Measurements from ENCODE around the gene KCNJ14.
A peak's percentile ranks its signal among the peaks of the same experiment; 100 is the strongest.

The KCNJ14 gene

DNA sequence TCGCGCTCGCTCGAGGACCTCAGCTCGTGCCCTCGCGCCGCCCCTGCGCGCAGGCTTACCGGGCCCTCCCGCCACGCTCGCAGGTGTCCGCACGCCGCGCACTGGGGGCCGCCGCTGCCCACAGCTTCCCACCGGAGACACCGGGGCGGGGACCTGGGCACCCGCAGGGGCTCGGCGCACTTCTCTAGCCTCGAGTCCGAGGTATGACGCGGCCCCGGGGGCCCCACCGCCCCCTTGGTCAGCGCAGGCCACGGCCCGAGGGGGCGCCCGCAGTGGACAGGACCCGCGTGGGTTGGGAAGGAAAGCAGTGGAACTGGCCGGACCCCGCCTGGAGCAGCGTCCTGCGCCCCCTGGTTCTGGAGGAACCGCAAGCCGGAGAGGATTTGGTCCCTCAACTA is 11.6 kb upstream of the KCNJ14 start:
- no CpG with 5 or more reads among the region's 45 CpGs for WGBS, 2 donors (ENCODE audit: extremely low coverage in 2 of 2, insufficient read length in 2 of 2, insufficient replicate concordance in 1 of 2)
- no peak overlapping the region for H3K4me3 ChIP-seq (ENCODE audit: low read length in 2 of 2)
- H3K27ac ChIP-seq (replicated peaks; ENCODE audit: low read length) = no peak overlapping the region

GRCh38 chr19:48444129-48444935 is 11.0 kb upstream of the KCNJ14 start:
- DNase-seq (ENCODE audit: low spot score) = no peak
- H3K4me1 ChIP-seq (ENCODE audit: control insufficient read depth in 2 of 2, insufficient read depth in 1 of 2, low read depth in 1 of 2, low read length in 2 of 2) = peaks cover 9 to 10% of the 10 kb centered on the region in 2 donors
- H3K27me3 ChIP-seq (ENCODE audit: control insufficient read depth in 3 of 3, insufficient read depth in 3 of 3, low read depth in 1 of 3, low read length in 3 of 3) = no peaks in the 10 kb centered on the region
- H4K91ac ChIP-seq (ENCODE audit: low read depth, low read length, poor library complexity) = no peak overlapping the region
- H2BK120ac ChIP-seq (ENCODE audit: low read depth, low read length) = peak overlapping the region; percentile 54
- H2BK15ac ChIP-seq (ENCODE audit: low read length) = peak overlapping the region; percentile 75
- H3K27ac ChIP-seq (replicated peaks; ENCODE audit: low read length) = no peak overlapping the region
- peaks cover 13% of the 10 kb centered on the region for H3K79me1 ChIP-seq (ENCODE audit: low read depth, low read length)
- peaks cover 12 to 27% of the 10 kb centered on the region in 2 donors for H3K36me3 ChIP-seq (replicated peaks in 1 of 2; ENCODE audit: control insufficient read depth in 2 of 2, insufficient read depth in 2 of 2, low read length in 2 of 2)
- H3K4me2 ChIP-seq (ENCODE audit: insufficient read depth, low read length, poor library complexity, severe bottlenecking) = no peak overlapping the region
- peaks cover 0 to 3% of the 10 kb centered on the region in 2 donors for H3K9me3 ChIP-seq (replicated peaks in 1 of 2; ENCODE audit: control insufficient read depth in 2 of 2, insufficient read depth in 1 of 2, low read depth in 1 of 2, low read length in 2 of 2)
- H3K23ac ChIP-seq (ENCODE audit: low read depth, low read length, poor library complexity) = peak overlapping the region; percentile 70
- H4K8ac ChIP-seq (ENCODE audit: low read depth, low read length) = no peak overlapping the region
- no peak overlapping the region for H3K4ac ChIP-seq (ENCODE audit: low read length)
- H2BK12ac ChIP-seq (ENCODE audit: low read length) = peak overlapping the region; percentile 16
- peak overlapping the region; percentile 38 for H2AK5ac ChIP-seq (ENCODE audit: low read depth, low read length)
- H2BK5ac ChIP-seq (ENCODE audit: low read length) = peak overlapping the region; percentile 8
- no peak overlapping the region for H3K14ac ChIP-seq (ENCODE audit: low read length)
- H3K4me3 ChIP-seq (ENCODE audit: low read length in 2 of 2) = peak overlapping the region in 1 of 2 donors; percentile 95
- no CpG with 5 or more reads among the region's 38 CpGs for WGBS, 2 donors (ENCODE audit: extremely low coverage in 2 of 2, insufficient read length in 2 of 2, insufficient replicate concordance in 1 of 2)
- peak overlapping the region; percentile 79 for H2AFZ ChIP-seq (ENCODE audit: low read length)
- H3K18ac ChIP-seq (ENCODE audit: low read length) = peak overlapping the region; percentile 44
- H3K9ac ChIP-seq (ENCODE audit: low read depth, low read length, poor library complexity) = no peak overlapping the region

More for the DNA sequence above, 11.6 kb upstream of the KCNJ14 start:
- no peak overlapping the region for H3K14ac ChIP-seq (ENCODE audit: low read length)
- H4K8ac ChIP-seq (ENCODE audit: low read depth, low read length) = no peak overlapping the region
- no peaks in the 10 kb centered on the region for H3K27me3 ChIP-seq (ENCODE audit: control insufficient read depth in 3 of 3, insufficient read depth in 3 of 3, low read depth in 1 of 3, low read length in 3 of 3)
- H3K9ac ChIP-seq (ENCODE audit: low read depth, low read length, poor library complexity) = no peak overlapping the region
- H3K9me3 ChIP-seq (replicated peaks in 1 of 2; ENCODE audit: control insufficient read depth in 2 of 2, insufficient read depth in 1 of 2, low read depth in 1 of 2, low read length in 2 of 2) = peaks cover 0 to 3% of the 10 kb centered on the region in 2 donors
- no peak overlapping the region for H4K91ac ChIP-seq (ENCODE audit: low read depth, low read length, poor library complexity)
- H3K36me3 ChIP-seq (replicated peaks in 1 of 2; ENCODE audit: control insufficient read depth in 2 of 2, insufficient read depth in 2 of 2, low read length in 2 of 2) = peaks cover 11 to 21% of the 10 kb centered on the region in 2 donors
- H2BK120ac ChIP-seq (ENCODE audit: low read depth, low read length) = peak overlapping the region; percentile 54
- H3K4me1 ChIP-seq (ENCODE audit: control insufficient read depth in 2 of 2, insufficient read depth in 1 of 2, low read depth in 1 of 2, low read length in 2 of 2) = peaks cover 9 to 10% of the 10 kb centered on the region in 2 donors
- H2BK12ac ChIP-seq (ENCODE audit: low read length) = no peak overlapping the region
- H2AFZ ChIP-seq (ENCODE audit: low read length) = no peak overlapping the region
- peak overlapping the region; percentile 8 for H2BK5ac ChIP-seq (ENCODE audit: low read length)
- H3K4ac ChIP-seq (ENCODE audit: low read length) = no peak overlapping the region
- H3K18ac ChIP-seq (ENCODE audit: low read length) = no peak overlapping the region
- H2AK5ac ChIP-seq (ENCODE audit: low read depth, low read length) = peak overlapping the region; percentile 38
- H3K4me2 ChIP-seq (ENCODE audit: insufficient read depth, low read length, poor library complexity, severe bottlenecking) = no peak overlapping the region
- peaks cover 13% of the 10 kb centered on the region for H3K79me1 ChIP-seq (ENCODE audit: low read depth, low read length)
- H3K23ac ChIP-seq (ENCODE audit: low read depth, low read length, poor library complexity) = peak overlapping the region; percentile 55
- peak overlapping the region; percentile 75 for H2BK15ac ChIP-seq (ENCODE audit: low read length)
- DNase-seq (ENCODE audit: low spot score) = no peak

DNA sequence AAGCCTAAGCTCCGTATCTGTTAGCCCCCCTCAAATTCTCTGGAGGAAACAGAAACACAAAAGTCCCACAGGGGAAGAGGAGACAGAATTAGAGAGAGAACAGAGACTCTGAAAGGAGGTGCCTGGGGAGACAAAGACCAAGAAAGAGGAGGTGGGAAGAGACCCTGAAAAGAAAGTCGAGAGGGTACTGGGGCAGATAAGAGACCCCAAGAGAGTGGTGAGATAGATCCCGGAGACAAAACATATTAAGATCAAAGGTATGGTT is 10.5 kb upstream of the KCNJ14 start:
- H3K9me3 ChIP-seq (replicated peaks in 1 of 2; ENCODE audit: control insufficient read depth in 2 of 2, insufficient read depth in 1 of 2, low read depth in 1 of 2, low read length in 2 of 2) = peaks cover 0 to 3% of the 10 kb centered on the region in 2 donors
- H3K14ac ChIP-seq (ENCODE audit: low read length) = no peak overlapping the region
- H2AK5ac ChIP-seq (ENCODE audit: low read depth, low read length) = no peak overlapping the region
- no peak for DNase-seq (ENCODE audit: low spot score)
- no peak overlapping the region for H2BK120ac ChIP-seq (ENCODE audit: low read depth, low read length)
- H2BK15ac ChIP-seq (ENCODE audit: low read length) = no peak overlapping the region
- H3K4ac ChIP-seq (ENCODE audit: low read length) = no peak overlapping the region
- H3K18ac ChIP-seq (ENCODE audit: low read length) = no peak overlapping the region
- no peak overlapping the region for H3K4me2 ChIP-seq (ENCODE audit: insufficient read depth, low read length, poor library complexity, severe bottlenecking)
- no peak overlapping the region for H2BK5ac ChIP-seq (ENCODE audit: low read length)
- no peak overlapping the region for H4K91ac ChIP-seq (ENCODE audit: low read depth, low read length, poor library complexity)
- H3K4me1 ChIP-seq (ENCODE audit: control insufficient read depth in 2 of 2, insufficient read depth in 1 of 2, low read depth in 1 of 2, low read length in 2 of 2) = peaks cover 9 to 10% of the 10 kb centered on the region in 2 donors
- no peak overlapping the region for H4K8ac ChIP-seq (ENCODE audit: low read depth, low read length)
- H3K9ac ChIP-seq (ENCODE audit: low read depth, low read length, poor library complexity) = no peak overlapping the region
- H2AFZ ChIP-seq (ENCODE audit: low read length) = peak overlapping the region; percentile 79
- H3K4me3 ChIP-seq (ENCODE audit: low read length in 2 of 2) = peak overlapping the region in 1 of 2 donors; percentile 95
- H3K79me1 ChIP-seq (ENCODE audit: low read depth, low read length) = peaks cover 13% of the 10 kb centered on the region
- H3K23ac ChIP-seq (ENCODE audit: low read depth, low read length, poor library complexity) = no peak overlapping the region
- no peak overlapping the region for H2BK12ac ChIP-seq (ENCODE audit: low read length)
- no peak overlapping the region for H3K27ac ChIP-seq (replicated peaks; ENCODE audit: low read length)
- H3K27me3 ChIP-seq (ENCODE audit: control insufficient read depth in 3 of 3, insufficient read depth in 3 of 3, low read depth in 1 of 3, low read length in 3 of 3) = no peaks in the 10 kb centered on the region
- no CpG with 5 or more reads among the region's 3 CpGs for WGBS, 2 donors (ENCODE audit: extremely low coverage in 2 of 2, insufficient read length in 2 of 2, insufficient replicate concordance in 1 of 2)
- H3K36me3 ChIP-seq (replicated peaks in 1 of 2; ENCODE audit: control insufficient read depth in 2 of 2, insufficient read depth in 2 of 2, low read length in 2 of 2) = peaks cover 12 to 32% of the 10 kb centered on the region in 2 donors

- Histone ChIP-seq H3K4me1 (ENCODE audit: control insufficient read depth in 2 of 2, insufficient read depth in 1 of 2, low read depth in 1 of 2, low read length in 2 of 2) (peaks cover 9 to 10% of the 10 kb centered on the region in 2 donors), H3K79me1 (ENCODE audit: low read depth, low read length) (peaks cover 13% of the 10 kb centered on the region), H2BK120ac (ENCODE audit: low read depth, low read length) (no peak overlapping the region), H3K4ac (ENCODE audit: low read length) (no peak overlapping the region), H3K23ac (ENCODE audit: low read depth, low read length, poor library complexity) (no peak overlapping the region), H3K9ac (ENCODE audit: low read depth, low read length, poor library complexity) (no peak overlapping the region), H2BK15ac (ENCODE audit: low read length) (no peak overlapping the region), H3K18ac (ENCODE audit: low read length) (no peak overlapping the region), H3K36me3 (replicated peaks in 1 of 2; ENCODE audit: control insufficient read depth in 2 of 2, insufficient read depth in 2 of 2, low read length in 2 of 2) (peaks cover 14 to 34% of the 10 kb centered on the region in 2 donors), H4K91ac (ENCODE audit: low read depth, low read length, poor library complexity) (no peak overlapping the region), H2BK12ac (ENCODE audit: low read length) (no peak overlapping the region), H2AFZ (ENCODE audit: low read length) (peak overlapping the region; percentile 79), H3K14ac (ENCODE audit: low read length) (no peak overlapping the region), H2AK5ac (ENCODE audit: low read depth, low read length) (no peak overlapping the region), H3K4me2 (ENCODE audit: insufficient read depth, low read length, poor library complexity, severe bottlenecking) (peak overlapping the region; percentile 56), H3K27me3 (ENCODE audit: control insufficient read depth in 3 of 3, insufficient read depth in 3 of 3, low read depth in 1 of 3, low read length in 3 of 3) (no peaks in the 10 kb centered on the region), H3K4me3 (ENCODE audit: low read length in 2 of 2) (peak overlapping the region; percentile 93 to 95), H2BK5ac (ENCODE audit: low read length) (no peak overlapping the region), H3K27ac (replicated peaks; ENCODE audit: low read length) (peak overlapping the region; percentile 89), H3K9me3 (replicated peaks in 1 of 2; ENCODE audit: control insufficient read depth in 2 of 2, insufficient read depth in 1 of 2, low read depth in 1 of 2, low read length in 2 of 2) (peaks cover 0 to 3% of the 10 kb centered on the region in 2 donors), H4K8ac (ENCODE audit: low read depth, low read length) (no peak overlapping the region)
- no CpG with 5 or more reads among the region's 6 CpGs for WGBS, 2 donors (ENCODE audit: extremely low coverage in 2 of 2, insufficient read length in 2 of 2, insufficient replicate concordance in 1 of 2)
- DNase-seq (ENCODE audit: low spot score) = no peak
Observed at GRCh38 chr19:48445256-48445605, 10.1 kb upstream of the KCNJ14 start.

Measured in neuronal stem cell (in vitro differentiated cells).